Measurements from ENCODE around the gene ATP4B.

DNA sequence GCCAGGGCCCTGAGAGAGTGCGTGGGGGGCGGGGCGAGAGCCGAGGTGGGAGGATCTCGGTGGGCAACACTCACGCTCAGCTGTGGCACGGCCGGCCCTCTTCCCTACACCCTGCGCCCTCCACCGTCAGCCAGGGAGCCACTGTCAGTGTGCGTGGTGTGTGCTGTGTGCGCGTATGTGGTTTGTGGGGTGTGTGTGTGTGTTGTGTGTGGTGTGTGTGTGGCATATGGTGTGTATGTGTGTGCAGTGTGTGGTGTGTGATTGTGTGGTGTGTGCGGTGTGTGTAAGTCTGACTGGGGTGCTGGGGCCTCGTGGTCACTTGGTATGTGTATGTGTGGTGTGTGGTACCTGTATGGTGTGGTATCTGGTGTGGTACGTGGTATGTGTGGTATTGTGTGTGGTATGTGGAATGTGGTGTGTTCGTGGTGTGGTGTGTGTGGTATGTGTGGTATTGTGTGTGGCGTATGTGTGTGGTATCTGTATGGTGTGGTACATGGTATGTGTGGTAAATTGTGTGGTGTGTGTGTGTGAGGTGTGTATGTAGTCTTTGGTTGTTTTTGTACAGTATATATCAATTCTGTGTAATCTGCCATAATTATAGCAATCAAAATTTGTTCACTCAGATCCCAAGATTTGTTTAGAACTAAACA, 14.1 kb upstream of the ATP4B start:
- TF ChIP-seq YY1 (IDR thresholded peaks at IDR 0.05; ENCODE audit: low read depth, low read length) (no peak), POLR2AphosphoS5 (IDR thresholded peaks at IDR 0.05; ENCODE audit: low read depth, low read length) (no peak), EGR1 (IDR thresholded peaks at IDR 0.05; ENCODE audit: borderline replicate concordance, low read depth, low read length) (no peak), RAD21 (IDR thresholded peaks at IDR 0.05 in 1 of 2, conservative IDR thresholded peaks at IDR 0.05 in 1 of 2; ENCODE audit: low read depth in 2 of 2, low read length in 2 of 2) (no peak), POLR2A (IDR thresholded peaks at IDR 0.05; ENCODE audit: control extremely low read depth in 1 of 2, low read depth in 2 of 2, low read length in 2 of 2) (no peak), CEBPB (IDR thresholded peaks at IDR 0.05; ENCODE audit: low read depth, low read length) (no peak), RBBP5 (IDR thresholded peaks at IDR 0.05; ENCODE audit: borderline replicate concordance, low read depth, low read length) (no peak)
- TF ChIP-seq, protein P1, sequence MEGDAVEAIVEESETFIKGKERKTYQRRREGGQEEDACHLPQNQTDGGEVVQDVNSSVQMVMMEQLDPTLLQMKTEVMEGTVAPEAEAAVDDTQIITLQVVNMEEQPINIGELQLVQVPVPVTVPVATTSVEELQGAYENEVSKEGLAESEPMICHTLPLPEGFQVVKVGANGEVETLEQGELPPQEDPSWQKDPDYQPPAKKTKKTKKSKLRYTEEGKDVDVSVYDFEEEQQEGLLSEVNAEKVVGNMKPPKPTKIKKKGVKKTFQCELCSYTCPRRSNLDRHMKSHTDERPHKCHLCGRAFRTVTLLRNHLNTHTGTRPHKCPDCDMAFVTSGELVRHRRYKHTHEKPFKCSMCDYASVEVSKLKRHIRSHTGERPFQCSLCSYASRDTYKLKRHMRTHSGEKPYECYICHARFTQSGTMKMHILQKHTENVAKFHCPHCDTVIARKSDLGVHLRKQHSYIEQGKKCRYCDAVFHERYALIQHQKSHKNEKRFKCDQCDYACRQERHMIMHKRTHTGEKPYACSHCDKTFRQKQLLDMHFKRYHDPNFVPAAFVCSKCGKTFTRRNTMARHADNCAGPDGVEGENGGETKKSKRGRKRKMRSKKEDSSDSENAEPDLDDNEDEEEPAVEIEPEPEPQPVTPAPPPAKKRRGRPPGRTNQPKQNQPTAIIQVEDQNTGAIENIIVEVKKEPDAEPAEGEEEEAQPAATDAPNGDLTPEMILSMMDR (IDR thresholded peaks at IDR 0.05; ENCODE audit: control extremely low read depth in 1 of 3, insufficient read depth in 1 of 3, low read depth in 1 of 3, low read length in 3 of 3), result no peak
- TF ChIP-seq, protein P2, sequence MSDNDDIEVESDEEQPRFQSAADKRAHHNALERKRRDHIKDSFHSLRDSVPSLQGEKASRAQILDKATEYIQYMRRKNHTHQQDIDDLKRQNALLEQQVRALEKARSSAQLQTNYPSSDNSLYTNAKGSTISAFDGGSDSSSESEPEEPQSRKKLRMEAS (IDR thresholded peaks at IDR 0.05), result no peak
- TF ChIP-seq, protein P3, sequence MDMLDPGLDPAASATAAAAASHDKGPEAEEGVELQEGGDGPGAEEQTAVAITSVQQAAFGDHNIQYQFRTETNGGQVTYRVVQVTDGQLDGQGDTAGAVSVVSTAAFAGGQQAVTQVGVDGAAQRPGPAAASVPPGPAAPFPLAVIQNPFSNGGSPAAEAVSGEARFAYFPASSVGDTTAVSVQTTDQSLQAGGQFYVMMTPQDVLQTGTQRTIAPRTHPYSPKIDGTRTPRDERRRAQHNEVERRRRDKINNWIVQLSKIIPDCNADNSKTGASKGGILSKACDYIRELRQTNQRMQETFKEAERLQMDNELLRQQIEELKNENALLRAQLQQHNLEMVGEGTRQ (IDR thresholded peaks at IDR 0.05; ENCODE audit: low read length), result no peak

Measured in H1 (cell line).